ENCODE results near the gene LGALS3BP.
"Not testable (repeated sequence)": the region's sequence is repeated elsewhere in the genome, so short reads cannot be mapped to it uniquely, and the experiment has no call there.

Gene LGALS3BP

DNA sequence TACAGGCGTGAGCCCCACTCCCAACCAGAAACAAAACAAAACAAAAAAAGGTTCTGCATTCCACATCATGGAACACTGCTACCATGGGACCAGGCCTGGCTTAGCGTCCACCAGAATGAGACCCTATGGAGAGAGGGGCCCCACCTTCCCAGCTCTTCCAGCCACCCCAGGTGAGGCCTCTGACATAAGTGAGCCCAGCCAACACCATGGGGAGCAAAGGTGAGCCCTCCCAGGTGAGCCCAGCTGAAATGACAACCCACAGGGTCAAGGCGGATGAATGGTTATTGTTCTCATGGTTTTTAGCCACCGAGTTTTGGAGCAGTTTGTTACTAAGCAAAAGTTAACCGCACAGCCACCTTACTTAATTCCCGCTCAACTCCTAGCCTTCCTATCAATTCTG, 16.3 kb downstream of the LGALS3BP start:
- Histone ChIP-seq H3K79me2 (ENCODE audit: insufficient read depth, low read length) (no peaks in the 10 kb centered on the region), H2AFZ (ENCODE audit: low read depth, low read length, severe bottlenecking) (no peak overlapping the region), H3K4me2 (ENCODE audit: low read depth, low read length, poor library complexity, severe bottlenecking) (no peak overlapping the region), H3K36me3 (ENCODE audit: low read length) (no peaks in the 10 kb centered on the region), H3K27me3 (ENCODE audit: low read length) (no peaks in the 10 kb centered on the region), H3K27ac (ENCODE audit: low read depth, low read length) (no peak overlapping the region), H4K20me1 (ENCODE audit: low read depth, low read length) (no peaks in the 10 kb centered on the region), H3F3A (ENCODE audit: insufficient read depth) (no peaks in the 10 kb centered on the region), H3K9me2 (replicated peaks; ENCODE audit: insufficient read depth, low read length) (no peaks in the 10 kb centered on the region), H3K4me3 (ENCODE audit: insufficient read depth, low read length, poor library complexity, severe bottlenecking) (no peak overlapping the region), H3K9ac (ENCODE audit: low read length) (no peak overlapping the region), H3K9me3 (ENCODE audit: insufficient read depth, low read length) (no peaks in the 10 kb centered on the region)
- no peak for TF ChIP-seq EZH2phosphoT487 (conservative IDR thresholded peaks at IDR 0.05; ENCODE audit: low read length)
- TF ChIP-seq, protein P1, sequence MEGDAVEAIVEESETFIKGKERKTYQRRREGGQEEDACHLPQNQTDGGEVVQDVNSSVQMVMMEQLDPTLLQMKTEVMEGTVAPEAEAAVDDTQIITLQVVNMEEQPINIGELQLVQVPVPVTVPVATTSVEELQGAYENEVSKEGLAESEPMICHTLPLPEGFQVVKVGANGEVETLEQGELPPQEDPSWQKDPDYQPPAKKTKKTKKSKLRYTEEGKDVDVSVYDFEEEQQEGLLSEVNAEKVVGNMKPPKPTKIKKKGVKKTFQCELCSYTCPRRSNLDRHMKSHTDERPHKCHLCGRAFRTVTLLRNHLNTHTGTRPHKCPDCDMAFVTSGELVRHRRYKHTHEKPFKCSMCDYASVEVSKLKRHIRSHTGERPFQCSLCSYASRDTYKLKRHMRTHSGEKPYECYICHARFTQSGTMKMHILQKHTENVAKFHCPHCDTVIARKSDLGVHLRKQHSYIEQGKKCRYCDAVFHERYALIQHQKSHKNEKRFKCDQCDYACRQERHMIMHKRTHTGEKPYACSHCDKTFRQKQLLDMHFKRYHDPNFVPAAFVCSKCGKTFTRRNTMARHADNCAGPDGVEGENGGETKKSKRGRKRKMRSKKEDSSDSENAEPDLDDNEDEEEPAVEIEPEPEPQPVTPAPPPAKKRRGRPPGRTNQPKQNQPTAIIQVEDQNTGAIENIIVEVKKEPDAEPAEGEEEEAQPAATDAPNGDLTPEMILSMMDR (IDR thresholded peaks at IDR 0.05; ENCODE audit: insufficient read depth, low read length, poor library complexity, severe bottlenecking), result no peak

DNA sequence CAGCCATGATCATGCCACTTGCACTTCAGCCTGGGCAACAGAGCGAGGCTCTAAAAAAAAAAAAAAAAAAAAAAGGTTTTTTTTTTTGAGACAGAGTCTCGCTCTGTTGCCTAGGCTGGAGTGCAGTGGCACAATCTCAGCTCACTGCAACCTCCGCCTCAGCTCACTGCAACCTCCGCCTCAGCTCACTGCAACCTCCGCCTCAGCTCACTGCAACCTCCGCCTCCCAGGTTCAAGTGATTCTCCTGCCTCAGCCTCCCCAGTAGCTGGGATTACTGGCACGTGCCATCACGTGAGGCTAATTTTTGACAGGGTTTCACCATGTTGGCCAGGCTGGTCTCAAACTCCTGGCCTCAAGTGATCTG, 16.8 kb downstream of the LGALS3BP start:
- H3K9me3 ChIP-seq (ENCODE audit: insufficient read depth, low read length); H3K4me3 ChIP-seq (ENCODE audit: insufficient read depth, low read length, poor library complexity, severe bottlenecking); H2AFZ ChIP-seq (ENCODE audit: low read depth, low read length, severe bottlenecking); H3K9me2 ChIP-seq (replicated peaks; ENCODE audit: insufficient read depth, low read length); H4K20me1 ChIP-seq (ENCODE audit: low read depth, low read length); H3K36me3 ChIP-seq (ENCODE audit: low read length); H3K27me3 ChIP-seq (ENCODE audit: low read length); H3K9ac ChIP-seq (ENCODE audit: low read length); H3F3A ChIP-seq (ENCODE audit: insufficient read depth); H3K4me2 ChIP-seq (ENCODE audit: low read depth, low read length, poor library complexity, severe bottlenecking); H3K79me2 ChIP-seq (ENCODE audit: insufficient read depth, low read length); H3K27ac ChIP-seq (ENCODE audit: low read depth, low read length): not testable (repeated sequence)

DNA sequence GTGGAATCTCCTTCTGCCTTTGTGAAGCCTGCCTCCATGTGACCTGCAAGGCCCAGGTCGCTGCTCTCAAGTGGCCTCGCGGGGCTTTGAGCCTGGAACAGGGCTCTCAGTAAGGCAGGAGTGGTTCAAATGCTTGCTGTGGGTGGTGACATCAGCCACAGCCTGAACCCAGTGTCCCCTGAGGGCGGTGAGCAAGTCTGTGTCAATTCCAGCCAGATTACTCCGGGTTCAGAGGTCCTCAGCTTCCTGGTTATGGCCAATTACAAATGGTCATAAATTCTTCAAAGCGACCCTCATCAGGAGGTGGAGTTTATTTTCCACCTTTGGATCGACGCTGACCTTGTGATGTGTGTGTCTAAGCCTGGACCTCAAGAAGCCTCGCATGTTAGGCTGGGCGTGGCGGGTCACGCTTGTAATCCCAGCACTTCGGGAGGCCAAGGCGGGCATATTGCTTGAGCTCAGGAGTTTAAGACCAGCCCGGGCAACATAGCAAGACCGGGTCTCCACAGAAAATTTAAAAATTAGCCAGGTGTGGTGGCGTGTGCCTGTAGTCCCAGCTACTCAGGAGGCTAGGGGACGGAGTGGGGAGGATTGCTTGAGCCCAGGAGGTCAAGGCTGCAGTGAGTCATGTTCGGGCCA, 17.3 kb downstream of the LGALS3BP start:
- no peak overlapping the region for H3K4me3 ChIP-seq (ENCODE audit: insufficient read depth, low read length, poor library complexity, severe bottlenecking)
- no peak overlapping the region for H2AFZ ChIP-seq (ENCODE audit: low read depth, low read length, severe bottlenecking)
- no peak overlapping the region for H3K27ac ChIP-seq (ENCODE audit: low read depth, low read length)
- H3K9me3 ChIP-seq (ENCODE audit: insufficient read depth, low read length), result no peaks in the 10 kb centered on the region
- no peaks in the 10 kb centered on the region for H3K36me3 ChIP-seq (ENCODE audit: low read length)
- H3K4me2 ChIP-seq (ENCODE audit: low read depth, low read length, poor library complexity, severe bottlenecking), result no peak overlapping the region
- no peaks in the 10 kb centered on the region for H3K79me2 ChIP-seq (ENCODE audit: insufficient read depth, low read length)
- no peaks in the 10 kb centered on the region for H3F3A ChIP-seq (ENCODE audit: insufficient read depth)
- no peaks in the 10 kb centered on the region for H4K20me1 ChIP-seq (ENCODE audit: low read depth, low read length)
- H3K27me3 ChIP-seq (ENCODE audit: low read length), result no peaks in the 10 kb centered on the region
- no peaks in the 10 kb centered on the region for H3K9me2 ChIP-seq (replicated peaks; ENCODE audit: insufficient read depth, low read length)
- no peak overlapping the region for H3K9ac ChIP-seq (ENCODE audit: low read length)
- TF ChIP-seq, protein P1 (IDR thresholded peaks at IDR 0.05; ENCODE audit: insufficient read depth, low read length, poor library complexity, severe bottlenecking), result no peak
- TF ChIP-seq EZH2phosphoT487 (conservative IDR thresholded peaks at IDR 0.05; ENCODE audit: low read length), result no peak

- Histone ChIP-seq H3K9ac (ENCODE audit: low read length) (no peak overlapping the region), H3K9me2 (replicated peaks; ENCODE audit: insufficient read depth, low read length) (no peaks in the 10 kb centered on the region), H3K36me3 (ENCODE audit: low read length) (no peaks in the 10 kb centered on the region), H3K79me2 (ENCODE audit: insufficient read depth, low read length) (no peaks in the 10 kb centered on the region), H4K20me1 (ENCODE audit: low read depth, low read length) (no peaks in the 10 kb centered on the region), H2AFZ (ENCODE audit: low read depth, low read length, severe bottlenecking) (no peak overlapping the region), H3K27ac (ENCODE audit: low read depth, low read length) (no peak overlapping the region), H3F3A (ENCODE audit: insufficient read depth) (no peaks in the 10 kb centered on the region), H3K9me3 (ENCODE audit: insufficient read depth, low read length) (no peaks in the 10 kb centered on the region), H3K4me2 (ENCODE audit: low read depth, low read length, poor library complexity, severe bottlenecking) (no peak overlapping the region), H3K4me3 (ENCODE audit: insufficient read depth, low read length, poor library complexity, severe bottlenecking) (no peak overlapping the region), H3K27me3 (ENCODE audit: low read length) (no peaks in the 10 kb centered on the region)
- TF ChIP-seq, protein P1 (IDR thresholded peaks at IDR 0.05; ENCODE audit: insufficient read depth, low read length, poor library complexity, severe bottlenecking), result no peak
- no peak for TF ChIP-seq EZH2phosphoT487 (conservative IDR thresholded peaks at IDR 0.05; ENCODE audit: low read length)
Measured at GRCh38 chr17:78961571-78961970, 18.2 kb downstream of the LGALS3BP start.

All from SU-DHL-6 (cell line).